ENCODE results near the gene HCRTR2.

The HCRTR2 gene

GRCh38 chr6:55327169-55327568, 152.9 kb downstream of the HCRTR2 start, which contains the start of gene GFRAL:
Gene GFRAL, plus strand, starts transcription at chr6:55327469. Its CDS starts 86 bp downstream, at chr6:55327555.
- DNase-seq (ENCODE audit: low read depth in 2 of 2) = no peak
